ENCODE results near the gene AASS.

- TF ChIP-seq, protein P1, sequence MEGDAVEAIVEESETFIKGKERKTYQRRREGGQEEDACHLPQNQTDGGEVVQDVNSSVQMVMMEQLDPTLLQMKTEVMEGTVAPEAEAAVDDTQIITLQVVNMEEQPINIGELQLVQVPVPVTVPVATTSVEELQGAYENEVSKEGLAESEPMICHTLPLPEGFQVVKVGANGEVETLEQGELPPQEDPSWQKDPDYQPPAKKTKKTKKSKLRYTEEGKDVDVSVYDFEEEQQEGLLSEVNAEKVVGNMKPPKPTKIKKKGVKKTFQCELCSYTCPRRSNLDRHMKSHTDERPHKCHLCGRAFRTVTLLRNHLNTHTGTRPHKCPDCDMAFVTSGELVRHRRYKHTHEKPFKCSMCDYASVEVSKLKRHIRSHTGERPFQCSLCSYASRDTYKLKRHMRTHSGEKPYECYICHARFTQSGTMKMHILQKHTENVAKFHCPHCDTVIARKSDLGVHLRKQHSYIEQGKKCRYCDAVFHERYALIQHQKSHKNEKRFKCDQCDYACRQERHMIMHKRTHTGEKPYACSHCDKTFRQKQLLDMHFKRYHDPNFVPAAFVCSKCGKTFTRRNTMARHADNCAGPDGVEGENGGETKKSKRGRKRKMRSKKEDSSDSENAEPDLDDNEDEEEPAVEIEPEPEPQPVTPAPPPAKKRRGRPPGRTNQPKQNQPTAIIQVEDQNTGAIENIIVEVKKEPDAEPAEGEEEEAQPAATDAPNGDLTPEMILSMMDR (conservative IDR thresholded peaks at IDR 0.05): no peak
- TF ChIP-seq ZFX (IDR thresholded peaks at IDR 0.05): no peak
Measured at GRCh38 chr7:122068999-122069398, 75.0 kb downstream of the AASS start.

All from C4-2B (cell line).